ENCODE measurements around the gene TAP2. TPM values are rescaled to one million over a fixed set of nuclear protein-coding genes. Genes with fewer than 3 reads are reported as not detected.

Gene TAP2
- total RNA-seq, 2 experiments from 2014 or later = 216 to 226 TPM

DNA sequence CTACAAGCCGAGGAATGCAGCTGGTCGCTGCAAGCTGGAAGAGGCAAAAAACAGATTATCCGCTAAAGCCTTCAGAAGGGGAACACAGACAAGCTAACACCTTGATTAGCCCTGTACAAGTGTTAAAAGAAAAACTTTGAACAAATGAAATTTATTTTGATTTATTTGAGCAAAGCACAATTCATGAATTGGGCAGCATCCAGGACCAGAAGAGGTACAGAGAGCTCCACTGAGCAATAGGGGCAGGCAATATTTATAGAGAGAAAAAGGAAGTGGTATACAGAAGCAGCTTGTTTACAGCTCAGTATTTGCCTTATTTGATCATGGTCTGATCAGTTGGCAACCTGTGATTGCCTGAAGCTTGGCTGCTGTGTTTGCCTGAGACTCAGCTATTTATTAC, 39.4 kb downstream of the TAP2 start:
- no peak for DNase-seq
- Mint-ChIP-seq H3K4me1 (peaks cover 21% of the 10 kb centered on the region), H3K36me3 (no peaks in the 10 kb centered on the region), H3K4me3 (no peak overlapping the region), H3K27ac (no peak overlapping the region), H3K27me3 (peaks cover 51% of the 10 kb centered on the region), H3K9me3 (peaks cover 2% of the 10 kb centered on the region)

DNA sequence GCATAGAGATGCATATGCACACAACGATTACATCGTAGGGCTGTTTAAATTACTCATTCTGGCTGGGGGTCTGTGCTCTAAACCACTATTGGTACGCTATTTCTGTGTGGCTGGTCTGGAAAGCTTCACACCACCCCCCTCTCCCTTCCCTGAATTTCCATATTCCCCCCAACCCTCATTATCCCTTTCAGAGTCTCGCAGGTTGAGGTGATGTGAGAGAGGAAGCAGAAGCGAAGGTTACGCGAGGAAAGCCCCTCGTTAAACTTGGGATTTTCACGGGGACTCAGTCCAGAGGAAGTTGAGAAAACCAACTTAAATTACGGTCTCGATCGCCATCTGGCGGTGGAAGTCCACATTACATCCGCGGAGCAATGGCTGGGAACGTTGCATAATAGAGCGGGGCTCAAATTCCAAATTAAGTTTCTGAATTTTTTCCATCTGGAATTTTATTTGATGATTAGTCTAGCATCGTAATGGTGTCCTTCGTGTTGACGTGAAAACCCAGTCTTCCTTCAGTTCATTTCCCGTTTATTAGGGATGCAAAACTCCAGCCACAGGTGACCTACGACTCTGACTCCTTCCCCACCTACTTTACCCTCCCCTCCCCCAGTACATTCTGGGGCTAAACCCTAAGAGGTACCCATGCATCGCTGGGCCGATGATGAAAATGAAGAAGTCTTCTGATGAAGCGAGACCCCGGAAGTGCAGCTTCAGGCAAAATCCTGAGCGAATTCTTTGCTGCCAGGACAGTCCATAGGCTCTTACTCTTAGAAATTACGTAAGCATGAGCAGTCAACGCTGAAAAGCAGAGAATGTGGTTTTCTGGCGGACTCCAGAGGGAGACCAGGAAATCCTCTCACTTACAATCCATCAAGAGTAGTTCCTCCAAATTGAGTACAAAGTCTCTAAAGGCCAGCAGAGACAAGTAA, 41.4 kb downstream of the TAP2 start:
- H3K27ac Mint-ChIP-seq = peak overlapping the region; percentile 64

DNA sequence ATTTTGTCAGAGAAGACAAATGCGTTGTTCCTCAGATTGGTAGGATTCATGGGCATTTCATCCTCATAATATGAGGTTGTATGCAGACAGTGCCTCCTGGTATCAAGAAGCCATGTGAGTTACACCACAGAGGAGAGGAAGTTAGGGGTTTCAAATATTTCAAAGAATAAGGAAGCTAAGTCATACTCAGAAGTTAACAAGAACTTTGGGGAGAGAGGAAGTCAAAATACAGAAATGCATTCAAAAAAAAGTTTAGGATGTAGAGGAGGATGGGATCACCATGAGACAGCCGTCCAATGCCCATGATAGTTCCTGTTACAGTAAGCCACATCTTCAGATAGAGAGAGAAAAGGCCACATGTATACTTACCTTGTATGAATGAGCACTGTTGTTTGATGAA, 44.0 kb downstream of the TAP2 start:
- Mint-ChIP-seq H3K36me3 (no peaks in the 10 kb centered on the region), H3K9me3 (peaks cover 2% of the 10 kb centered on the region), H3K27me3 (peaks cover 54% of the 10 kb centered on the region)

More for the DNA sequence above, 41.4 kb downstream of the TAP2 start:
- Mint-ChIP-seq H3K36me3 (no peaks in the 10 kb centered on the region), H3K4me1 (peaks cover 27% of the 10 kb centered on the region), H3K27me3 (peaks cover 54% of the 10 kb centered on the region), H3K9me3 (peaks cover 2% of the 10 kb centered on the region), H3K4me3 (peak overlapping the region; percentile 68)
- peak; percentile 65 for DNase-seq

DNA sequence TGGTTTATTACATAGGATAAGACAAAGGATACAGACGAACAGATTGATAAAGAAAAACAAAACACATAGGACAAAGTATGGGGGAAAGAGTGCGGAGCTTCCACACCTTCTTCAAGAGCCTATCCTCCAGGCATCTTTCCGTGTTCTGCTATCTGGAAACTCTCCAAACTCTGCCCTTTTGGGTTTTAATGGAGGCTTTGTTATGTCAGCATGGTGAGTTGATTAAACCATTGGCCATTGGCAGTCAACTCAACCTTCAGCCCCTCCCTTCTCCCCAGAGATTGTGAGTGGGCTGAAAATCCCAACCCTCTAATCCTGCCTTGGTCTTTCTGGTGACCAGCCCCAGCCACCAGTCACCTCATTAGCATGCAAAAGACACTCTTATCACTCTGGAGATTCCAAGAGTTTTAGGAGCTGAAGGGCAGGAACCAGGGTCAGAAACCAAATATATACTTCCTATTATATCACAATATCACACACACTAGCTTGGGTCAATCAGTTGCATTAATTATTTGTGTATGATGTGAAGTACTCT, 45.6 kb downstream of the TAP2 start:
- H3K27me3 Mint-ChIP-seq = peaks cover 49% of the 10 kb centered on the region
- H3K9me3 Mint-ChIP-seq = no peaks in the 10 kb centered on the region
- no peaks in the 10 kb centered on the region for H3K36me3 Mint-ChIP-seq
- H3K27ac Mint-ChIP-seq = no peak overlapping the region
- H3K4me1 Mint-ChIP-seq = peaks cover 27% of the 10 kb centered on the region
- H3K4me3 Mint-ChIP-seq = no peak overlapping the region
- no peak for DNase-seq

More for the DNA sequence above, 44.0 kb downstream of the TAP2 start:
- no peak overlapping the region for H3K27ac Mint-ChIP-seq
- no peak for DNase-seq
- no peak overlapping the region for H3K4me3 Mint-ChIP-seq
- H3K4me1 Mint-ChIP-seq = peaks cover 27% of the 10 kb centered on the region

DNA sequence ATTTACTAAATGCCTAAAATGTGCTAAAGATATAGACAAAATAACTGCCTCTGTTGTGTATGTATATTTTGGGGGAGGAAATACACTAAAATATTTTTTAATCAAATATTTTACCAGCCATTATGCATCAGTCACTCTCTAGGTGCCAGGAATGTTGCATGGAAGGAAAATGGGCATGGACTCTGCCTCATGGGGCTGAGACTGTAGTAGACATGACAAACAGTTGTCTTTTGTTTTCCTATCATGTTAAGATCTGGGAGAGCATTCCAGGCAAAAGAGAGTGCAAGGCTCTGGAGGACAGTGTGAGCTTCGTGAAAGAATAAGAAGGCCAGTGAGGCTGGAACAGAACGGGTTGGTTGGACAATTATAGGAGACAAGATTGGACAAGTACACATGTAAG, 48.2 kb downstream of the TAP2 start:
- no peak overlapping the region for H3K27ac Mint-ChIP-seq
- H3K36me3 Mint-ChIP-seq = no peaks in the 10 kb centered on the region
- H3K4me1 Mint-ChIP-seq = peaks cover 15% of the 10 kb centered on the region

More for the DNA sequence above, 48.2 kb downstream of the TAP2 start:
- H3K27me3 Mint-ChIP-seq = peaks cover 62% of the 10 kb centered on the region
- no peaks in the 10 kb centered on the region for H3K9me3 Mint-ChIP-seq
- no peak for DNase-seq
- H3K4me3 Mint-ChIP-seq = no peak overlapping the region

Other genes starting within 250 kb of the TAP2 start
- 1 to 10 TPM; 4.2 to 5.1 TPM for gene HLA-DRB1, start 248.9 kb downstream of the TAP2 start, total RNA-seq
- 1 to 10 TPM; 4.4 to 5.3 TPM for gene HLA-DQA1, start 201.3 kb downstream of the TAP2 start, total RNA-seq
- 10 to 100 TPM; 13.9 to 17.5 TPM for gene HLA-DQB1, start 172.1 kb downstream of the TAP2 start, total RNA-seq
- gene HLA-DQA2, start 97.3 kb downstream of the TAP2 start, total RNA-seq = under 1 TPM; 0.45 to 0.46 TPM
- gene HLA-DQB2, start 75.2 kb downstream of the TAP2 start, total RNA-seq = under 1 TPM in 1 of 2 experiments, not detected in 1; 0.54 TPM
- gene HLA-DOB, start 21.7 kb downstream of the TAP2 start, total RNA-seq = 1 to 10 TPM; 1.9 to 2.1 TPM
- gene PSMB8, start 5.3 kb upstream of the TAP2 start, total RNA-seq = 100 to 1,000 TPM; 385 to 393 TPM
- gene TAP1, start 15.0 kb upstream of the TAP2 start, total RNA-seq = 100 to 1,000 TPM; 337 to 356 TPM
- gene PSMB9, start 15.5 kb upstream of the TAP2 start, total RNA-seq = 100 to 1,000 TPM; 315 to 316 TPM
- 1 to 10 TPM; 4.6 to 6.1 TPM for gene HLA-DMB, start 102.3 kb upstream of the TAP2 start, total RNA-seq
- gene HLA-DMA, start 114.4 kb upstream of the TAP2 start, total RNA-seq = 10 to 100 TPM; 15.8 to 16.9 TPM
- 100 to 1,000 TPM; 298 to 335 TPM for gene BRD2, start 129.9 kb upstream of the TAP2 start, total RNA-seq
- gene HLA-DOA, start 170.9 kb upstream of the TAP2 start, total RNA-seq = 1 to 10 TPM; 9.8 to 9.9 TPM
- 10 to 100 TPM; 14.7 to 16.3 TPM for gene HLA-DPA1, start 234.9 kb upstream of the TAP2 start, total RNA-seq
- 1 to 10 TPM; 8.2 to 9.3 TPM for gene HLA-DPB1, start 237.3 kb upstream of the TAP2 start, total RNA-seq

All from activated naive CD8-positive, alpha-beta T cell treated with anti-CD3 and anti-CD28 coated beads for 36 hours (primary cell).